ENCODE measurements around the gene MAPK8IP3. TPM values are rescaled to one million over a fixed set of nuclear protein-coding genes. Genes with fewer than 3 reads are reported as not detected.

MAPK8IP3 gene
- total and polyA plus RNA-seq, 9 of the 15 experiments (the other 6 are each of a cell fraction or from before 2014, with no cell fraction given): 0.17 to 58.7 (median 16.7) TPM

DNA sequence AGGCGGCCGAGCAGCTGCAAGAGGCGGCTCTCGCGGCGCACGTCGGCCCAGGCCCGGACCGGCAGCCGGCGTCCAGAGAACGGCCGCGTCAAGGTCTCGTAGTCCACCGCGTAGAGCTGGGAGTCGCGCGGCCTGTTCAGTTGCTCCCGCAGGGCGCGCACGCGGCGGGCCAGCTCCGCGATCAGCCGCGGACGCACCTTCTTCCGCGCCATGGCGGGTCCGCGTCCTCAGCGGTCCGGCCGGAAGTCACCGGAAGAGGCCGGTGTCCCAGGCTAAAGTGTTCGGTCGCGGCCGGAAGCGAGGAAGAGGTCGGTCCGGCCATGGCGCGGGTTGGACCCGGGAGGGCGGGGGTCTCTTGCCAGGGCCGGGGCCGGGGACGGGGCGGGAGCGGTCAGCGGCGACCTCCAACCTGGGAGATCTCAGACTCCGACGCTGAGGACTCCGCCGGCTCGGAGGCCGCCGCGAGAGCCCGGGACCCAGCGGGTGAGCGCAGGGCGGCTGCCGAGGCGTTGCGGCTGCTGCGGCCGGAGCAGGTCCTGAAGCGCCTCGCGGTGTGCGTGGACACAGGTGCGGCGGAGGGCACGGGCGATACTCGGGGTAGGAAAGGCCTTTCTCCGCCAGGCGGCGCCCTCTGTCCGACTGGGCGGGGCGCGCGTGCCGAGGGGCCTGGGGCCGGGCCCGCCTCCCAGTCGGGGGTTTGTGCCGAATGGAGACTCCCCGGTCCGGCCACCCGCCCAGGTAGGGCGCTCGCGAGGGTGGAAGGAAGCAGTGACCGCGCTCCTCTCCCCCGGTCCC lies 67.1 kb downstream of the MAPK8IP3 start, which contains the start of gene MRPS34 (continued):
- TF ChIP-seq, protein P1, sequence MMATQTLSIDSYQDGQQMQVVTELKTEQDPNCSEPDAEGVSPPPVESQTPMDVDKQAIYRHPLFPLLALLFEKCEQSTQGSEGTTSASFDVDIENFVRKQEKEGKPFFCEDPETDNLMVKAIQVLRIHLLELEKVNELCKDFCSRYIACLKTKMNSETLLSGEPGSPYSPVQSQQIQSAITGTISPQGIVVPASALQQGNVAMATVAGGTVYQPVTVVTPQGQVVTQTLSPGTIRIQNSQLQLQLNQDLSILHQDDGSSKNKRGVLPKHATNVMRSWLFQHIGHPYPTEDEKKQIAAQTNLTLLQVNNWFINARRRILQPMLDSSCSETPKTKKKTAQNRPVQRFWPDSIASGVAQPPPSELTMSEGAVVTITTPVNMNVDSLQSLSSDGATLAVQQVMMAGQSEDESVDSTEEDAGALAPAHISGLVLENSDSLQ (IDR thresholded peaks at IDR 0.05): peak; percentile 72
- TF ChIP-seq PTBP1 (IDR thresholded peaks at IDR 0.05; ENCODE audit: low read depth, low read length) (no peak), ZC3H8 (IDR thresholded peaks at IDR 0.05) (no peak), KLF6 (CRISPR knock-in tag; IDR thresholded peaks at IDR 0.05; ENCODE audit: borderline replicate concordance) (0 out of 2 replicates have a peak, but pooled peaks have one; percentile 42), SETDB1 (IDR thresholded peaks at IDR 0.05; ENCODE audit: low read length) (no peak), ZKSCAN1 (IDR thresholded peaks at IDR 0.05; ENCODE audit: low read depth, low read length) (0 out of 2 replicates have a peak, but pooled peaks have one; percentile 22), TEAD4 (IDR thresholded peaks at IDR 0.05; ENCODE audit: low read length) (no peak; the same call in 1 of the 2 replicates), TEAD4 (CRISPR knock-in tag; IDR thresholded peaks at IDR 0.05; ENCODE audit: borderline replicate concordance) (no peak), BDP1 (IDR thresholded peaks at IDR 0.05; ENCODE audit: insufficient read depth, insufficient read length) (no peak), HNRNPL (IDR thresholded peaks at IDR 0.05; ENCODE audit: low read depth, low read length) (no peak; the same call in 1 of the 2 replicates), SRSF7 (optimal IDR thresholded peaks at IDR 0.05; ENCODE audit: low read depth, low read length) (no peak), NUFIP1 (IDR thresholded peaks at IDR 0.05; ENCODE audit: partially characterized antibody) (no peak), POLR3G (IDR thresholded peaks at IDR 0.05; ENCODE audit: extremely low read depth, insufficient read length, insufficient replicate concordance) (no peak), CREBBP (IDR thresholded peaks at IDR 0.05; ENCODE audit: low read depth, low read length) (no peak), MXI1 (IDR thresholded peaks at IDR 0.05; ENCODE audit: low read depth, low read length) (peak; percentile 39; the same call in 1 of the 2 replicates), ZNF668 (CRISPR knock-in tag; IDR thresholded peaks at IDR 0.05) (no peak), ZNF79 (CRISPR knock-in tag; IDR thresholded peaks at IDR 0.05; ENCODE audit: low read depth) (no peak)
- TF ChIP-seq, protein P2, sequence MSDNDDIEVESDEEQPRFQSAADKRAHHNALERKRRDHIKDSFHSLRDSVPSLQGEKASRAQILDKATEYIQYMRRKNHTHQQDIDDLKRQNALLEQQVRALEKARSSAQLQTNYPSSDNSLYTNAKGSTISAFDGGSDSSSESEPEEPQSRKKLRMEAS (CRISPR knock-in tag; IDR thresholded peaks at IDR 0.05): peak; percentile 90
- TF ChIP-seq, protein P3, sequence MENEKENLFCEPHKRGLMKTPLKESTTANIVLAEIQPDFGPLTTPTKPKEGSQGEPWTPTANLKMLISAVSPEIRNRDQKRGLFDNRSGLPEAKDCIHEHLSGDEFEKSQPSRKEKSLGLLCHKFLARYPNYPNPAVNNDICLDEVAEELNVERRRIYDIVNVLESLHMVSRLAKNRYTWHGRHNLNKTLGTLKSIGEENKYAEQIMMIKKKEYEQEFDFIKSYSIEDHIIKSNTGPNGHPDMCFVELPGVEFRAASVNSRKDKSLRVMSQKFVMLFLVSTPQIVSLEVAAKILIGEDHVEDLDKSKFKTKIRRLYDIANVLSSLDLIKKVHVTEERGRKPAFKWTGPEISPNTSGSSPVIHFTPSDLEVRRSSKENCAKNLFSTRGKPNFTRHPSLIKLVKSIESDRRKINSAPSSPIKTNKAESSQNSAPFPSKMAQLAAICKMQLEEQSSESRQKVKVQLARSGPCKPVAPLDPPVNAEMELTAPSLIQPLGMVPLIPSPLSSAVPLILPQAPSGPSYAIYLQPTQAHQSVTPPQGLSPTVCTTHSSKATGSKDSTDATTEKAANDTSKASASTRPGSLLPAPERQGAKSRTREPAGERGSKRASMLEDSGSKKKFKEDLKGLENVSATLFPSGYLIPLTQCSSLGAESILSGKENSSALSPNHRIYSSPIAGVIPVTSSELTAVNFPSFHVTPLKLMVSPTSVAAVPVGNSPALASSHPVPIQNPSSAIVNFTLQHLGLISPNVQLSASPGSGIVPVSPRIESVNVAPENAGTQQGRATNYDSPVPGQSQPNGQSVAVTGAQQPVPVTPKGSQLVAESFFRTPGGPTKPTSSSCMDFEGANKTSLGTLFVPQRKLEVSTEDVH (IDR thresholded peaks at IDR 0.05; ENCODE audit: low read depth, partially characterized antibody): peak; percentile 90
- TF ChIP-seq, protein P4, sequence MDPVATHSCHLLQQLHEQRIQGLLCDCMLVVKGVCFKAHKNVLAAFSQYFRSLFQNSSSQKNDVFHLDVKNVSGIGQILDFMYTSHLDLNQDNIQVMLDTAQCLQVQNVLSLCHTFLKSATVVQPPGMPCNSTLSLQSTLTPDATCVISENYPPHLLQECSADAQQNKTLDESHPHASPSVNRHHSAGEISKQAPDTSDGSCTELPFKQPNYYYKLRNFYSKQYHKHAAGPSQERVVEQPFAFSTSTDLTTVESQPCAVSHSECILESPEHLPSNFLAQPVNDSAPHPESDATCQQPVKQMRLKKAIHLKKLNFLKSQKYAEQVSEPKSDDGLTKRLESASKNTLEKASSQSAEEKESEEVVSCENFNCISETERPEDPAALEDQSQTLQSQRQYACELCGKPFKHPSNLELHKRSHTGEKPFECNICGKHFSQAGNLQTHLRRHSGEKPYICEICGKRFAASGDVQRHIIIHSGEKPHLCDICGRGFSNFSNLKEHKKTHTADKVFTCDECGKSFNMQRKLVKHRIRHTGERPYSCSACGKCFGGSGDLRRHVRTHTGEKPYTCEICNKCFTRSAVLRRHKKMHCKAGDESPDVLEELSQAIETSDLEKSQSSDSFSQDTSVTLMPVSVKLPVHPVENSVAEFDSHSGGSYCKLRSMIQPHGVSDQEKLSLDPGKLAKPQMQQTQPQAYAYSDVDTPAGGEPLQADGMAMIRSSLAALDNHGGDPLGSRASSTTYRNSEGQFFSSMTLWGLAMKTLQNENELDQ (CRISPR knock-in tag; IDR thresholded peaks at IDR 0.05; ENCODE audit: borderline replicate concordance): no peak
- TF ChIP-seq, protein P5, sequence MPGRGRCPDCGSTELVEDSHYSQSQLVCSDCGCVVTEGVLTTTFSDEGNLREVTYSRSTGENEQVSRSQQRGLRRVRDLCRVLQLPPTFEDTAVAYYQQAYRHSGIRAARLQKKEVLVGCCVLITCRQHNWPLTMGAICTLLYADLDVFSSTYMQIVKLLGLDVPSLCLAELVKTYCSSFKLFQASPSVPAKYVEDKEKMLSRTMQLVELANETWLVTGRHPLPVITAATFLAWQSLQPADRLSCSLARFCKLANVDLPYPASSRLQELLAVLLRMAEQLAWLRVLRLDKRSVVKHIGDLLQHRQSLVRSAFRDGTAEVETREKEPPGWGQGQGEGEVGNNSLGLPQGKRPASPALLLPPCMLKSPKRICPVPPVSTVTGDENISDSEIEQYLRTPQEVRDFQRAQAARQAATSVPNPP (IDR thresholded peaks at IDR 0.05; ENCODE audit: borderline replicate concordance, insufficient read depth, insufficient read length): no peak
